Uterus (tissue), 4 donors: ENCODE data around the gene SCN8A. TPM values are rescaled to one million over a fixed set of nuclear protein-coding genes. Genes with fewer than 3 reads are reported as not detected.

Source experiments
- DNase-seq, 2 donors: peaks; one replicate each; pipeline ENCODE4 v3.0.0-alpha.2; 2019 to 2020
- H3K27ac ChIP-seq, 2 donors: fragments of 200-600 bp; sonication (generic); 1 replicate in 1 of 2; 2 replicates in 1 of 2; pipeline ENCODE4 v1.5.1; 2016 to 2018
- H3K27me3 ChIP-seq, 2 donors: fragments of 200-600 bp; sonication (generic); one replicate each; pipeline ENCODE4 v1.5.1; 2018 to 2019; ENCODE audit warnings: control low read depth in 1 of 2
- H3K36me3 ChIP-seq, 2 donors: fragments of 200-600 bp; sonication (generic); one replicate each; pipeline ENCODE4 v1.5.1; 2019; ENCODE audit warnings: control low read depth in 1 of 2
- H3K4me1 ChIP-seq, 2 donors: fragments of 200-600 bp; sonication (generic); one replicate each; pipeline ENCODE4 v1.5.1; 2018 to 2019; ENCODE audit warnings: control low read depth in 1 of 2
- H3K4me3 ChIP-seq, 2 donors: fragments of 200-600 bp; sonication (generic); 1 replicate in 1 of 2; 2 replicates in 1 of 2; pipeline ENCODE4 v1.5.1; 2018 to 2019; ENCODE audit warnings: mild to moderate bottlenecking in 1 of 2
- H3K9me3 ChIP-seq, 2 donors: fragments of 200-600 bp; sonication (generic); one replicate each; pipeline ENCODE4 v1.5.1; 2019; ENCODE audit warnings: control low read depth in 1 of 2
- CTCF ChIP-seq, 4 experiments: fragments of 200-600 bp in 2 of 4; fragments of 450-650 bp in 2 of 4; sonication (generic) in 2 of 4; IDR thresholded peaks; one replicate each; pipeline ENCODE4 v1.5.1; 2016 to 2019; ENCODE audit warnings: antibody characterized with exemption in 4 of 4, mild to moderate bottlenecking in 2 of 4, moderate library complexity in 1 of 4
- POLR2A ChIP-seq, 2 donors: fragments of 450-650 bp; IDR thresholded peaks; one replicate each; pipeline ENCODE4 v1.6.1; 2016; ENCODE audit warnings: antibody characterized with exemption in 2 of 2, mild to moderate bottlenecking in 1 of 2, moderate library complexity in 1 of 2
- intact Hi-C: fragments of 100-400 bp; cut with DNase I; formaldehyde crosslinking; loops from one replicate; pipeline ENCODE4 v1.15.1; 2023; ENCODE audit warnings: low total_unique reads
- total RNA-seq, 4 donors: library from RNA; depleted of rRNA in 3 of 4; stranded (reverse); fragments of >200 nt in 3 of 4; gene quantifications; one replicate each; pipeline versions ENCODE4 v1.1.0 to v1.2.4, GENCODE V29; 2014 to 2023
- donor health status: DM: yes; HTN: yes; CAD: no.

The SCN8A gene
- total RNA-seq, 4 donors from 2014 or later, result 1.3 to 6.7 (median 3.0) TPM; not detected in 1

- H3K4me1 ChIP-seq, result no peaks in the 10 kb centered on the region
- intact Hi-C loops, result no loop called here
- TF ChIP-seq CTCF (IDR thresholded peaks at IDR 0.05), result no peak
- H3K4me3 ChIP-seq, result no peak overlapping the region
- H3K9me3 ChIP-seq, result no peaks in the 10 kb centered on the region
- no peak for DNase-seq
- no peak overlapping the region for H3K27ac ChIP-seq
- no peaks in the 10 kb centered on the region for H3K36me3 ChIP-seq
- no peaks in the 10 kb centered on the region for H3K27me3 ChIP-seq
These were observed 186.4 kb downstream of the SCN8A start for GRCh38 chr12:51777457-51777856.

- DNase-seq, result no peak
- Histone ChIP-seq H3K27ac (no peak overlapping the region), H3K27me3 (no peaks in the 10 kb centered on the region), H3K9me3 (no peaks in the 10 kb centered on the region), H3K36me3 (no peaks in the 10 kb centered on the region), H3K4me3 (no peak overlapping the region), H3K4me1 (no peaks in the 10 kb centered on the region)
- TF ChIP-seq CTCF (IDR thresholded peaks at IDR 0.05) (no peak), POLR2A (IDR thresholded peaks at IDR 0.05) (no peak)
- intact Hi-C loops, result no loop called here
These were observed 186.9 kb downstream of the SCN8A start for GRCh38 chr12:51777973-51778372.

GRCh38 chr12:51779876-51780275 is 188.8 kb downstream of the SCN8A start:
- Histone ChIP-seq H3K36me3 (no peaks in the 10 kb centered on the region), H3K4me3 (no peak overlapping the region), H3K4me1 (no peaks in the 10 kb centered on the region), H3K9me3 (no peaks in the 10 kb centered on the region), H3K27ac (no peak overlapping the region), H3K27me3 (no peaks in the 10 kb centered on the region)
- TF ChIP-seq CTCF (IDR thresholded peaks at IDR 0.05) (no peak), POLR2A (IDR thresholded peaks at IDR 0.05) (no peak)
- DNase-seq, result no peak
- intact Hi-C loops, result no loop called here

GRCh38 chr12:51784688-51785087 is 193.7 kb downstream of the SCN8A start:
- no peak for TF ChIP-seq CTCF (IDR thresholded peaks at IDR 0.05)
- no peak for TF ChIP-seq POLR2A (IDR thresholded peaks at IDR 0.05)
- H3K4me1 ChIP-seq, result no peaks in the 10 kb centered on the region
- intact Hi-C loops, result no loop called here
- H3K9me3 ChIP-seq, result no peaks in the 10 kb centered on the region
- no peaks in the 10 kb centered on the region for H3K27me3 ChIP-seq
- H3K4me3 ChIP-seq, result no peak overlapping the region
- H3K36me3 ChIP-seq, result no peaks in the 10 kb centered on the region
- H3K27ac ChIP-seq, result no peak overlapping the region
- no peak for DNase-seq

GRCh38 chr12:51785906-51786305 is 194.9 kb downstream of the SCN8A start:
- Histone ChIP-seq H3K27me3 (no peaks in the 10 kb centered on the region), H3K4me1 (no peaks in the 10 kb centered on the region), H3K4me3 (no peak overlapping the region), H3K9me3 (no peaks in the 10 kb centered on the region), H3K36me3 (no peaks in the 10 kb centered on the region), H3K27ac (no peak overlapping the region)
- DNase-seq, result no peak
- intact Hi-C loops, result no loop called here
- no peak for TF ChIP-seq POLR2A (IDR thresholded peaks at IDR 0.05)

GRCh38 chr12:51788876-51789275 is 197.8 kb downstream of the SCN8A start:
- no peaks in the 10 kb centered on the region for H3K36me3 ChIP-seq
- no peak for TF ChIP-seq POLR2A (IDR thresholded peaks at IDR 0.05)
- TF ChIP-seq CTCF (IDR thresholded peaks at IDR 0.05), result no peak
- intact Hi-C loops, result no loop called here
- H3K27ac ChIP-seq, result no peak overlapping the region
- H3K4me1 ChIP-seq, result no peaks in the 10 kb centered on the region
- H3K4me3 ChIP-seq, result no peak overlapping the region
- no peak for DNase-seq
- no peaks in the 10 kb centered on the region for H3K27me3 ChIP-seq
- no peaks in the 10 kb centered on the region for H3K9me3 ChIP-seq
